H1 (cell line): ENCODE results near the gene PRTG. TPM values are rescaled to one million over a fixed set of nuclear protein-coding genes. Genes with fewer than 3 reads are reported as not detected.

Experiments
- CTCF ChIA-PET: fragments of 300-600 bp; sonication (Branson Sonifier 250); formaldehyde crosslinking; loops from one replicate; lab custom pipeline; 2021; ENCODE audit not compliant: partially characterized antibody; lab: Charles Lee
- POLR2A ChIA-PET: fragments of 300-600 bp; sonication (Branson Sonifier 250); formaldehyde crosslinking; loops from one replicate; lab custom pipeline; 2021; ENCODE audit warnings: inconsistent platforms; ENCODE audit not compliant: partially characterized antibody; lab: Charles Lee
- DNase-seq, 2 experiments: peaks; one replicate each; pipeline versions ENCODE4 v3.0.0 to v3.0.0-alpha.2; 2010 to 2022; ENCODE audit warnings: low spot score in 2 of 2, low read depth in 1 of 2, mixed read lengths in 1 of 2
- FAIRE-seq: peaks from 2 replicates; lab custom pipeline; 2011; peaks lifted over from hg19 to GRCh38; lab: Jason Lieb, UNC
- H2AFZ ChIP-seq: 2 replicates; pipeline ENCODE4 v1.8.1; 2012; ENCODE audit warnings: low read length, inconsistent platforms
- H2AK5ac ChIP-seq: 2 replicates; pipeline ENCODE4 v1.6.1; 2013; ENCODE audit warnings: low read depth, low read length
- H2BK120ac ChIP-seq: replicated peaks from 2 replicates; pipeline ENCODE3; 2013; ENCODE audit warnings: low read depth, low read length, inconsistent platforms
- H2BK12ac ChIP-seq: 2 replicates; pipeline ENCODE4 v1.6.1; 2013; ENCODE audit warnings: low read depth, low read length
- H2BK15ac ChIP-seq: 2 replicates; pipeline ENCODE4 v1.6.1; 2013; ENCODE audit warnings: low read length
- H2BK20ac ChIP-seq: 2 replicates; pipeline ENCODE4 v1.6.1; 2013; ENCODE audit warnings: low read length
- H2BK5ac ChIP-seq: 2 replicates; pipeline ENCODE4 v1.6.1; 2013; ENCODE audit warnings: low read depth, low read length
- H3K14ac ChIP-seq: 2 replicates; pipeline ENCODE4 v1.6.1; 2013; ENCODE audit warnings: inconsistent platforms; ENCODE audit not compliant: insufficient read length
- H3K18ac ChIP-seq: 2 replicates; pipeline ENCODE4 v1.6.1; 2013; ENCODE audit warnings: low read length; ENCODE audit errors: extremely low read depth
- H3K23ac ChIP-seq: 2 replicates; pipeline ENCODE4 v1.6.1; 2013; ENCODE audit warnings: inconsistent platforms; ENCODE audit not compliant: insufficient read length
- H3K23me2 ChIP-seq: 2 replicates; pipeline ENCODE4 v1.6.1; 2013; ENCODE audit warnings: low read depth, low read length
- H3K27ac ChIP-seq: 2 replicates; pipeline ENCODE4 v1.6.1; 2011; ENCODE audit warnings: low read depth, low read length, inconsistent platforms
- H3K27me3 ChIP-seq, 4 experiments: replicated peaks in 1 of 4; 1 replicate in 1 of 4; 2 replicates in 3 of 4; pipeline versions ENCODE4 v1.6.1 to v1.8.1; 2011 to 2013; ENCODE audit warnings: low read length in 3 of 4, mild to moderate bottlenecking in 3 of 4, inconsistent platforms in 2 of 4, mixed read lengths in 2 of 4, moderate library complexity in 1 of 4; ENCODE audit not compliant: control insufficient read depth in 3 of 4, insufficient read depth in 3 of 4; ENCODE audit errors: extremely low read depth in 1 of 4
- H3K36me3 ChIP-seq, 4 experiments: 2 replicates each; pipeline versions ENCODE4 v1.6.1 to v1.8.1; 2011 to 2013; ENCODE audit warnings: mild to moderate bottlenecking in 4 of 4, low read length in 3 of 4, moderate library complexity in 2 of 4, control low read depth in 1 of 4, inconsistent platforms in 1 of 4; ENCODE audit not compliant: insufficient read depth in 4 of 4, control insufficient read depth in 2 of 4
- H3K4ac ChIP-seq: replicated peaks from 2 replicates; pipeline ENCODE3; 2013; ENCODE audit warnings: low read length, low read depth, mixed read lengths, inconsistent platforms; ENCODE audit not compliant: insufficient read length
- H3K4me1 ChIP-seq, 4 experiments: replicated peaks in 1 of 4; 1 replicate in 1 of 4; 2 replicates in 3 of 4; pipeline versions ENCODE4 v1.6.1 to v1.8.1; 2011 to 2013; ENCODE audit warnings: low read length in 3 of 4, inconsistent platforms in 2 of 4, mixed read lengths in 1 of 4; ENCODE audit not compliant: insufficient read depth in 4 of 4, control insufficient read depth in 3 of 4
- H3K4me2 ChIP-seq, 2 experiments: 2 replicates each; pipeline versions ENCODE4 v1.6.1 to v1.8.1; 2011 to 2013; ENCODE audit warnings: low read depth in 2 of 2, low read length in 2 of 2, control low read depth in 1 of 2, inconsistent platforms in 1 of 2, mild to moderate bottlenecking in 1 of 2; ENCODE audit not compliant: insufficient read depth in 1 of 2
- H3K4me3 ChIP-seq, 4 experiments: fragments of 200-600, 300-600 bp in 1 of 4; sonication (generic), shearing (Covaris generic), sonication (Bioruptor Twin) in 1 of 4; 2 replicates each; pipeline versions ENCODE4 v1.5.1 to v1.8.1; 2011 to 2016; ENCODE audit warnings: low read length in 4 of 4, low read depth in 3 of 4, control low read depth in 2 of 4, inconsistent platforms in 2 of 4, mild to moderate bottlenecking in 2 of 4, mixed read lengths in 1 of 4, moderate library complexity in 1 of 4; ENCODE audit not compliant: insufficient read depth in 2 of 4; ENCODE audit errors: extremely low read depth in 1 of 4
- H3K56ac ChIP-seq: replicated peaks from 2 replicates; pipeline ENCODE3; 2013; ENCODE audit warnings: low read depth, mild to moderate bottlenecking, mixed read lengths, low read length, inconsistent platforms; ENCODE audit not compliant: insufficient read length
- H3K79me1 ChIP-seq: 2 replicates; pipeline ENCODE4 v1.6.1; 2013; ENCODE audit warnings: low read depth, low read length, control low read depth
- H3K79me2 ChIP-seq, 2 experiments: 2 replicates each; pipeline versions ENCODE4 v1.6.1 to v1.8.1; 2012 to 2013; ENCODE audit warnings: low read length in 2 of 2, mild to moderate bottlenecking in 2 of 2, inconsistent platforms in 1 of 2; ENCODE audit not compliant: insufficient read depth in 2 of 2, control insufficient read depth in 1 of 2
- H3K9ac ChIP-seq, 4 experiments: replicated peaks in 1 of 4; 1 replicate in 1 of 4; 2 replicates in 3 of 4; pipeline versions ENCODE4 v1.6.1 to v1.8.1; 2011 to 2013; ENCODE audit warnings: low read depth in 3 of 4, low read length in 3 of 4, control low read depth in 2 of 4, mild to moderate bottlenecking in 2 of 4, moderate library complexity in 2 of 4, inconsistent platforms in 1 of 4; ENCODE audit errors: extremely low read depth in 1 of 4
- H3K9me3 ChIP-seq, 2 experiments: 2 replicates each; pipeline versions ENCODE4 v1.6.1 to v1.8.1; 2012 to 2013; ENCODE audit warnings: mild to moderate bottlenecking in 2 of 2, moderate library complexity in 2 of 2, control low read depth in 1 of 2, inconsistent platforms in 1 of 2, low read depth in 1 of 2, low read length in 1 of 2, mixed read lengths in 1 of 2; ENCODE audit not compliant: insufficient read depth in 2 of 2
- H4K20me1 ChIP-seq, 2 experiments: replicated peaks in 1 of 2; 2 replicates each; pipeline versions ENCODE3 to v1.8.1; 2011 to 2013; ENCODE audit warnings: inconsistent platforms in 2 of 2, low read length in 2 of 2, mild to moderate bottlenecking in 1 of 2; ENCODE audit not compliant: insufficient read depth in 2 of 2, control insufficient read depth in 1 of 2
- H4K5ac ChIP-seq: 2 replicates; pipeline ENCODE4 v1.6.1; 2013; ENCODE audit warnings: low read length, low read depth, mixed read lengths, inconsistent platforms; ENCODE audit not compliant: insufficient read length
- H4K8ac ChIP-seq: 2 replicates; pipeline ENCODE4 v1.8.0; 2013; ENCODE audit warnings: mild to moderate bottlenecking, moderate library complexity, low read length, inconsistent platforms; ENCODE audit not compliant: insufficient read depth; ENCODE audit errors: extremely low read depth
- H4K91ac ChIP-seq: replicated peaks from 2 replicates; pipeline ENCODE3; 2013; ENCODE audit warnings: low read length, mixed read lengths, inconsistent platforms; ENCODE audit not compliant: insufficient read length
- BACH1 ChIP-seq: IDR thresholded peaks from 2 replicates; pipeline ENCODE4 v1.6.1; 2012; ENCODE audit warnings: low read length, improper control_type of control experiment
- CHD2 ChIP-seq: IDR thresholded peaks from 2 replicates; pipeline ENCODE4 v1.6.1; 2012; ENCODE audit warnings: low read length, improper control_type of control experiment
- CREB1 ChIP-seq: IDR thresholded peaks from 2 replicates; pipeline ENCODE4 v1.6.1; 2012; ENCODE audit warnings: inconsistent platforms
- CTBP2 ChIP-seq: IDR thresholded peaks from 2 replicates; pipeline ENCODE4 v1.7.0; 2011; ENCODE audit warnings: borderline replicate concordance, mild to moderate bottlenecking, moderate library complexity, mixed read lengths, low read length; ENCODE audit not compliant: insufficient read depth, insufficient read length
- CTCF ChIP-seq, 3 experiments: IDR thresholded peaks; 1 replicate in 2 of 3; 2 replicates in 1 of 3; pipeline versions ENCODE4 v1.5.1 to v1.6.1; 2011; ENCODE audit warnings: low read length in 3 of 3, mild to moderate bottlenecking in 3 of 3, inconsistent platforms in 2 of 3, low read depth in 1 of 3, moderate library complexity in 1 of 3; ENCODE audit not compliant: insufficient read depth in 1 of 3; ENCODE audit errors: control extremely low read depth in 1 of 3
- E2F6 ChIP-seq: IDR thresholded peaks from 2 replicates; pipeline ENCODE4 v1.6.1; 2012; ENCODE audit warnings: inconsistent platforms
- EGR1 ChIP-seq: IDR thresholded peaks from 2 replicates; pipeline ENCODE4 v1.6.1; 2011; ENCODE audit warnings: low read depth, low read length, borderline replicate concordance
- GABPA ChIP-seq: IDR thresholded peaks from 2 replicates; pipeline ENCODE4 v1.6.1; 2011; ENCODE audit warnings: mild to moderate bottlenecking, low read length, moderate library complexity, borderline replicate concordance; ENCODE audit not compliant: insufficient read depth
- HDAC6 ChIP-seq: IDR thresholded peaks from one replicate; pipeline ENCODE4 v1.7.1; 2012; ENCODE audit warnings: low read depth, mild to moderate bottlenecking, inconsistent platforms, low read length, moderate library complexity
- SP2 ChIP-seq: IDR thresholded peaks from 2 replicates; pipeline ENCODE4 v1.6.1; 2012; ENCODE audit warnings: mild to moderate bottlenecking, low read length, inconsistent platforms
- ZNF274 ChIP-seq: IDR thresholded peaks from 2 replicates; pipeline ENCODE4 v1.7.0; 2012; ENCODE audit warnings: low read length, borderline replicate concordance; ENCODE audit errors: extremely low read depth
- WGBS, 2 experiments: shearing (Covaris generic) in 1 of 2; methylation state at CpG; one replicate each; pipeline versions ENCODE4 v1.1.6 to v1.1.7; 2013 to 2015; ENCODE audit warnings: low lambda C conversion rate in 2 of 2, mixed read lengths in 2 of 2, inconsistent platforms in 1 of 2, low coverage in 1 of 2, missing lambda C conversion rate in 1 of 2; ENCODE audit not compliant: insufficient replicate concordance in 2 of 2, insufficient coverage in 1 of 2, insufficient read length in 1 of 2; ENCODE audit errors: extremely low coverage in 1 of 2, missing lambda C conversion rate in 1 of 2; 5-methylcytosine and 5-hydroxymethylcytosine counted together
- polyA plus RNA-seq, 7 experiments: library from polyadenylated mRNA; depleted of rRNA in 3 of 7; stranded (reverse) in 5 of 7; unstranded in 2 of 7; fragments of >200 nt in 5 of 7; fragments of 200-250 nt in 2 of 7; gene quantifications; 1 replicate in 5 of 7; 2 replicates in 1 of 7; 4 replicates in 1 of 7; pipeline versions ENCODE4 v1.2.1 to v1.2.3, GENCODE V29; 2011 to 2013; ENCODE audit warnings: missing spikeins in 2 of 7, mixed read lengths in 2 of 7
- total RNA-seq: library from RNA; stranded (reverse); fragmentation: NEBNext Ultra II Directional; extraction: Animal tissue kit (Norgen Biotek cat#: 25700); gene quantifications from 2 replicates; pipeline ENCODE4 v1.2.1, GENCODE V29; 2021

PRTG gene
- total and polyA plus RNA-seq, 2 of the 8 experiments (the other 6 are each of a cell fraction or from before 2014, with no cell fraction given) = 3.1 to 3.2 TPM

DNA sequence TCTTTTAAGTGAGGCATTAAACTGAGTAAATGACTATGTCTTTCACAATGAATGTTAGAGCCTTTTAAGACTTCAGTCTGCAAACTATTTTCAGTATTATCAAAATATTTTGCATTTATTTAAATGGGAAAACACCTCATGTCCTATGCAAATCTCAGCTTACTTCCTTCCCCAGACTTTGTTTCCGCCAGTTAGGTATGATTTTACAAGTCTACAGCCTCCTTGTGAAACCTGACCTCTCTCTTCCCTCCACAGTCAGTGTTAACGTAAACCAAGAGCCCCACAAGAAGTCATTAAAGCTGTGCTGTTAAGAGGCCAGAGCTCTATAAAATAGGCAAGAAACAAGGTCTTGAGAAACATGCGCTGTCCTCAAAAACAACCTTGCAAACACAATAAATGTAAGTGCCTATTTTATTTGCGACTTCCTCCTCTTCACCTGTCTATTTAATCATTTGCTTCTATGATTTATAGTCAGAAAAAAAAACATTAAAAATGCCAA, 48.3 kb downstream of the PRTG start:
- Histone ChIP-seq H3K27ac (no peak overlapping the region), H3K14ac (no peak overlapping the region), H3K4me3 (peak overlapping the region in 1 of 4 experiments; percentile 37; a peak in 1 of 8 replicates), H3K9me3 (no peaks in the 10 kb centered on the region), H3K27me3 (no peaks in the 10 kb centered on the region), H3K79me2 (no peaks in the 10 kb centered on the region), H4K91ac (no peak overlapping the region), H3K4ac (no peak overlapping the region), H3K56ac (no peak overlapping the region), H2BK5ac (no peak overlapping the region), H2BK15ac (no peak overlapping the region), H3K4me2 (peak overlapping the region in 1 of 2 experiments; percentile 44; a peak in 1 of 4 replicates), H4K5ac (no peak overlapping the region), H3K36me3 (no peaks in the 10 kb centered on the region), H3K4me1 (peaks cover 0 to 9% (median 3%) of the 10 kb centered on the region in 4 experiments; a peak in 4 of 7 replicates), H3K18ac (no peak overlapping the region), H2BK120ac (no peak overlapping the region), H3K79me1 (no peaks in the 10 kb centered on the region), H3K23ac (no peak overlapping the region), H2AK5ac (no peak overlapping the region), H2BK20ac (no peak overlapping the region), H4K20me1 (no peaks in the 10 kb centered on the region), H3K23me2 (no peaks in the 10 kb centered on the region), H2AFZ (no peak overlapping the region), H4K8ac (no peak overlapping the region), H2BK12ac (no peak overlapping the region), H3K9ac (no peak overlapping the region)
- no peak for DNase-seq
- ChIA-PET POLR2A (no interaction called here), CTCF (interaction anchor here (1.0 to 1.2 kb wide), 2 partner anchors 62 to 551 kb away, joined by 3 to 4 read pairs; no protein-coding TSS in a partner anchor)
- WGBS, 2 experiments = 22% methylated on average over 4 of the region's 4 CpGs; no CpG with 5 or more reads in 1 of the 2 experiments
- peak; percentile 72 for FAIRE-seq
- no peak for TF ChIP-seq BACH1
- no peak for TF ChIP-seq CTBP2
- no peak for TF ChIP-seq GABPA
- no peak for TF ChIP-seq E2F6
- no peak for TF ChIP-seq EGR1
- no peak for TF ChIP-seq SP2
- TF ChIP-seq ZNF274 = no peak
- no peak for TF ChIP-seq CTCF (IDR thresholded peaks at IDR 0.05; ENCODE audit: control extremely low read depth in 1 of 3, insufficient read depth in 1 of 3, low read depth in 1 of 3, low read length in 3 of 3)
- no peak for TF ChIP-seq CREB1
- no peak for TF ChIP-seq CHD2
- TF ChIP-seq HDAC6 = no peak
